ENCODE measurements around the gene SIX4. TPM values are rescaled to one million over a fixed set of nuclear protein-coding genes. Genes with fewer than 3 reads are reported as not detected.
A peak's percentile ranks its signal among the peaks of the same experiment; 100 is the strongest.

SIX4 gene
- 10 to 100 TPM; 14.4 to 19.6 (median 17.0) TPM for total RNA-seq (2021; fragmentation: NEBNext Ultra II Directional; extraction: Animal tissue kit (Norgen Biotek cat#: 25700))
- long read RNA-seq, partial matches to known transcripts, result 0 of 3 reads
- long read RNA-seq, other reads (novel, unspliced or antisense), result 3 of 3 reads

GRCh38 chr14:60723907-60724618 is at the start of gene SIX4:
Gene SIX4, minus strand, starts transcription at chr14:60724351. Its CDS starts 277 bp downstream, at chr14:60724074.
- Mint-ChIP-seq H3K4me3 (peak within 1 kb of the TSS; percentile 98), H3K27ac (peak within 1 kb of the TSS; percentile 97), H3K4me1 (ENCODE audit: low read depth) (peaks cover 23% of the 10 kb centered on the region), H3K9me3 (no peaks in the 10 kb centered on the region), H3K27me3 (ENCODE audit: insufficient read depth) (no peaks in the 10 kb centered on the region; the same call in 1 of the 2 replicates), H3K36me3 (ENCODE audit: low read depth) (peaks cover 10% of the 10 kb centered on the region; the same call in 1 of the 2 replicates)
- no peak for TF ChIP-seq CTCF (IDR thresholded peaks at IDR 0.05)
- peak; percentile 77 for DNase-seq

GRCh38 chr14:60773558-60773957 is 49.4 kb upstream of the SIX4 start:
- Mint-ChIP-seq H3K4me1 (ENCODE audit: low read depth) (peaks cover 33% of the 10 kb centered on the region), H3K36me3 (ENCODE audit: low read depth) (peaks cover 5% of the 10 kb centered on the region; the same call in 1 of the 2 replicates), H3K27me3 (ENCODE audit: insufficient read depth) (no peaks in the 10 kb centered on the region), H3K9me3 (no peaks in the 10 kb centered on the region), H3K4me3 (no peak overlapping the region), H3K27ac (no peak overlapping the region)
- no peak for DNase-seq
- TF ChIP-seq CTCF (IDR thresholded peaks at IDR 0.05), result no peak

DNA sequence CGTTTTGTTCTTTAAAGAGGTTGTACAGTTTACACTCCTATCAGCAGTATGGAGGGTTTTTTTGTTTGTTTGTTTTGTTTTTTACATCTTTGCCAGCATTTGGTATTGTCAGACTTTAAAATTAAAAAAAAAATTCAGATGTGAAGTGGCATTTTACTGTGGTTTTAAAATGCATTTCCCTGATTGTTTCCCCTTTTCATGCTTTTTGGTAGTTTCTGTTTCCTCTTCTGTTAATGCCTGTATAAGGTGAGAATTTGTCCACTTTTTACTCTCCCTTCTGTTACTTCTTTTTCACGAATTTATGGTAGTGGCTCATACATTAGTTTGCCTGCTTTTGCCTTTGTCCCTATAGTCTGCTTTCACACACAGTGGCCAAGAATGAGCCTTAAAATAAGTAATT is 47.0 kb upstream of the SIX4 start:
- Mint-ChIP-seq H3K4me1 (ENCODE audit: low read depth) (peaks cover 31% of the 10 kb centered on the region), H3K9me3 (no peaks in the 10 kb centered on the region), H3K27me3 (ENCODE audit: insufficient read depth) (no peaks in the 10 kb centered on the region), H3K4me3 (no peak overlapping the region), H3K36me3 (ENCODE audit: low read depth) (peaks cover 5% of the 10 kb centered on the region; the same call in 1 of the 2 replicates), H3K27ac (no peak overlapping the region)
- DNase-seq, result no peak
- TF ChIP-seq CTCF (IDR thresholded peaks at IDR 0.05), result no peak

DNA sequence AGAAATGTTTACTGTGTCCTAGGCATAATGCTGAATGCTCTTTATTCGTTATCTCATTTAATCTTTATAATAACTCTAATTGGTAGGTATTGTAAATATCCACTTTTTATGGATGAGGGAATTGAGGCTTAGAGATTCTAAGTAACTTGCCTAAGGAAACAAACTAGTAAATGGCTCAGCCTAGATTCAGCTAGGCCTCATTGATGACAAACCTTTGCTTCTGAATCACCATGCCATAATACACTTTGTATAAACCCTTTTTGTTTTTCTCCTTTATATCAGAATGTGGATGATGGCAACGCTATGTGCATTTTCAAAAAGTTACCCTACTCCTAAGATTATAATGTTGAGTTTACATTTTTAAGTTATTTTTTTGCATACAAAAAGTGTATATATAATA is 44.5 kb upstream of the SIX4 start:
- TF ChIP-seq CTCF (IDR thresholded peaks at IDR 0.05), result no peak

GRCh38 chr14:60760644-60761364 is 36.7 kb upstream of the SIX4 start:
- Mint-ChIP-seq H3K27ac (no peak overlapping the region), H3K9me3 (no peaks in the 10 kb centered on the region), H3K4me1 (ENCODE audit: low read depth) (peaks cover 68% of the 10 kb centered on the region), H3K4me3 (no peak overlapping the region), H3K27me3 (ENCODE audit: insufficient read depth) (no peaks in the 10 kb centered on the region; the same call in 1 of the 2 replicates), H3K36me3 (ENCODE audit: low read depth) (peaks cover 9% of the 10 kb centered on the region; the same call in 1 of the 2 replicates)
- no peak for DNase-seq
- TF ChIP-seq CTCF (IDR thresholded peaks at IDR 0.05), result no peak

More for the DNA sequence above, 44.5 kb upstream of the SIX4 start:
- H3K4me3 Mint-ChIP-seq, result no peak overlapping the region
- H3K4me1 Mint-ChIP-seq (ENCODE audit: low read depth), result peaks cover 38% of the 10 kb centered on the region
- peak overlapping the region; percentile 79 for H3K27ac Mint-ChIP-seq
- no peaks in the 10 kb centered on the region for H3K9me3 Mint-ChIP-seq
- no peaks in the 10 kb centered on the region; the same call in 1 of the 2 replicates for H3K27me3 Mint-ChIP-seq (ENCODE audit: insufficient read depth)
- DNase-seq, result peak; percentile 15
- H3K36me3 Mint-ChIP-seq (ENCODE audit: low read depth), result peaks cover 9% of the 10 kb centered on the region; the same call in 1 of the 2 replicates

All from HFFc6 (cell line).